SK-N-SH (cell line): Measurements from ENCODE around the gene ATP2A2. TPM values are rescaled to one million over a fixed set of nuclear protein-coding genes. Genes with fewer than 3 reads are reported as not detected.

ENCODE experiments used
- CTCF ChIA-PET: fragments of 300-600, 350-600 bp; formaldehyde crosslinking; extraction: SDS; loops from one replicate; lab custom pipeline; 2021; lab: Yijun Ruan, JAX
- POLR2A ChIA-PET: fragments of 350-600 bp; sonication (Branson Sonifier 250); formaldehyde crosslinking; extraction: SDS; loops from one replicate; lab custom pipeline; 2020; ENCODE audit warnings: antibody characterized with exemption, inconsistent platforms; lab: Yijun Ruan, JAX
- DNase-seq: peaks from one replicate; pipeline ENCODE4 v3.0.0; 2012
- H2AFZ ChIP-seq: fragments of 200-600 bp; sonication (generic); 2 replicates; pipeline ENCODE4 v1.8.1; 2016; ENCODE audit warnings: antibody characterized with exemption, mild to moderate bottlenecking, low read depth
- H3F3A ChIP-seq: fragments of 200-600 bp; sonication (generic); replicated peaks from 2 replicates; pipeline ENCODE3; 2016; ENCODE audit warnings: antibody characterized with exemption, mild to moderate bottlenecking; ENCODE audit not compliant: insufficient read depth
- H3K27ac ChIP-seq, 2 experiments: fragments of 200-500 bp in 1 of 2; fragments of 200-600 bp in 1 of 2; sonication (Bioruptor generic) in 1 of 2; sonication (generic), shearing (Covaris generic) in 1 of 2; 2 replicates each; pipeline versions ENCODE4 v1.5.1 to v1.6.1; 2014 to 2016; ENCODE audit warnings: low read depth in 2 of 2, inconsistent platforms in 1 of 2, low read length in 1 of 2, mild to moderate bottlenecking in 1 of 2, mixed read lengths in 1 of 2
- H3K27me3 ChIP-seq: fragments of 200-600 bp; sonication (generic), shearing (Covaris generic); 2 replicates; pipeline ENCODE4 v1.6.1; 2016; ENCODE audit warnings: mixed run types; ENCODE audit not compliant: insufficient read depth
- H3K36me3 ChIP-seq, 2 experiments: fragments of 200-500 bp in 1 of 2; fragments of 200-600 bp in 1 of 2; sonication (Bioruptor generic) in 1 of 2; sonication (generic) in 1 of 2; replicated peaks in 1 of 2; 2 replicates each; pipeline versions ENCODE3 to v1.5.1; 2014 to 2016; ENCODE audit warnings: low read length in 1 of 2, mild to moderate bottlenecking in 1 of 2; ENCODE audit not compliant: insufficient read depth in 2 of 2, control insufficient read depth in 1 of 2
- H3K4me1 ChIP-seq, 2 experiments: fragments of 200-500 bp in 1 of 2; fragments of 200-600 bp in 1 of 2; sonication (Bioruptor generic) in 1 of 2; sonication (generic), shearing (Covaris generic) in 1 of 2; 2 replicates each; pipeline versions ENCODE4 v1.5.1 to v1.6.1; 2014 to 2016; ENCODE audit warnings: low read depth in 1 of 2, low read length in 1 of 2, mixed run types in 1 of 2; ENCODE audit not compliant: insufficient read depth in 2 of 2, control insufficient read depth in 1 of 2
- H3K4me2 ChIP-seq: fragments of 200-600 bp; sonication (generic), shearing (Covaris generic); 2 replicates; pipeline ENCODE4 v1.6.1; 2017; ENCODE audit warnings: mixed run types
- H3K4me3 ChIP-seq, 2 experiments: fragments of 200-500 bp in 1 of 2; fragments of 200-600 bp in 1 of 2; sonication (Bioruptor generic) in 1 of 2; sonication (generic), shearing (Covaris generic) in 1 of 2; 2 replicates each; pipeline versions ENCODE4 v1.5.1 to v1.8.1; 2014 to 2016; ENCODE audit warnings: low read depth in 2 of 2, inconsistent platforms in 1 of 2, low read length in 1 of 2, mild to moderate bottlenecking in 1 of 2, mixed read lengths in 1 of 2, moderate library complexity in 1 of 2
- H3K79me2 ChIP-seq: fragments of 200-600 bp; sonication (generic); 2 replicates; pipeline ENCODE4 v1.8.1; 2017; ENCODE audit warnings: mild to moderate bottlenecking; ENCODE audit not compliant: insufficient read depth
- H3K9ac ChIP-seq: fragments of 200-600 bp; sonication (generic); 2 replicates; pipeline ENCODE4 v1.6.1; 2017; ENCODE audit warnings: mixed run types
- H3K9me2 ChIP-seq: fragments of 200-600 bp; sonication (generic); 2 replicates; pipeline ENCODE4 v1.6.1; 2017; ENCODE audit warnings: mixed run types
- H3K9me3 ChIP-seq: fragments of 200-600 bp; sonication (generic); 2 replicates; pipeline ENCODE4 v1.6.1; 2017; ENCODE audit warnings: mixed run types, mild to moderate bottlenecking, moderate library complexity
- H4K20me1 ChIP-seq: fragments of 200-600 bp; sonication (generic); 2 replicates; pipeline ENCODE4 v1.6.1; 2017; ENCODE audit warnings: mild to moderate bottlenecking, mixed run types; ENCODE audit not compliant: insufficient read depth
- EP300 ChIP-seq, 2 experiments: IDR thresholded peaks; 2 replicates each; pipeline versions ENCODE4 v1.4.0 to v1.6.1; 2012; ENCODE audit warnings: borderline replicate concordance in 1 of 2, low read depth in 1 of 2, low read length in 1 of 2
- FOSL2 ChIP-seq: IDR thresholded peaks from 2 replicates; pipeline ENCODE4 v1.4.0; 2012; ENCODE audit warnings: low read depth, mild to moderate bottlenecking, moderate library complexity, borderline replicate concordance
- JUND ChIP-seq: IDR thresholded peaks from 2 replicates; pipeline ENCODE4 v1.4.0; 2012
- MAX ChIP-seq: IDR thresholded peaks from 2 replicates; pipeline ENCODE4 v1.4.0; 2012; ENCODE audit warnings: low read depth
- MEF2A ChIP-seq: IDR thresholded peaks from 2 replicates; pipeline ENCODE4 v1.4.0; 2012; ENCODE audit warnings: low read depth, borderline replicate concordance
- MXI1 ChIP-seq: IDR thresholded peaks from 2 replicates; pipeline ENCODE4 v1.6.1; 2012; ENCODE audit warnings: mild to moderate bottlenecking, low read depth, low read length, improper control_type of control experiment
- NFIC ChIP-seq: IDR thresholded peaks from 2 replicates; pipeline ENCODE4 v1.4.0; 2012; ENCODE audit warnings: borderline replicate concordance
- PBX3 ChIP-seq: IDR thresholded peaks from 2 replicates; pipeline ENCODE4; 2012
- RCOR1 ChIP-seq: fragments of 150-350 bp; IDR thresholded peaks from 2 replicates; pipeline ENCODE4 v1.6.1; 2017; ENCODE audit warnings: antibody characterized with exemption, low read length
- REST ChIP-seq: IDR thresholded peaks from 2 replicates; pipeline ENCODE4 v1.6.1; 2012; ENCODE audit warnings: mild to moderate bottlenecking, low read depth, low read length, moderate library complexity
- TCF12 ChIP-seq: IDR thresholded peaks from 2 replicates; pipeline ENCODE4 v1.4.0; 2012
- TEAD4 ChIP-seq: IDR thresholded peaks from 2 replicates; pipeline ENCODE4 v1.4.0; 2012; ENCODE audit warnings: mild to moderate bottlenecking, borderline replicate concordance; ENCODE audit not compliant: insufficient read depth
- WGBS: methylation state at CpG from one replicate; pipeline ENCODE4 v1.1.6; 2017; ENCODE audit warnings: low lambda C conversion rate; 5-methylcytosine and 5-hydroxymethylcytosine counted together
- polyA plus RNA-seq, 3 experiments: library from polyadenylated mRNA; depleted of rRNA; stranded (reverse); fragments of >200 nt; gene quantifications; 2 replicates each; pipeline ENCODE4 v1.2.3, GENCODE V29; 2012

The ATP2A2 gene
- polyA plus RNA-seq, 1 of the 3 experiments (the other 2 are of a cell fraction) = 120 TPM

DNA sequence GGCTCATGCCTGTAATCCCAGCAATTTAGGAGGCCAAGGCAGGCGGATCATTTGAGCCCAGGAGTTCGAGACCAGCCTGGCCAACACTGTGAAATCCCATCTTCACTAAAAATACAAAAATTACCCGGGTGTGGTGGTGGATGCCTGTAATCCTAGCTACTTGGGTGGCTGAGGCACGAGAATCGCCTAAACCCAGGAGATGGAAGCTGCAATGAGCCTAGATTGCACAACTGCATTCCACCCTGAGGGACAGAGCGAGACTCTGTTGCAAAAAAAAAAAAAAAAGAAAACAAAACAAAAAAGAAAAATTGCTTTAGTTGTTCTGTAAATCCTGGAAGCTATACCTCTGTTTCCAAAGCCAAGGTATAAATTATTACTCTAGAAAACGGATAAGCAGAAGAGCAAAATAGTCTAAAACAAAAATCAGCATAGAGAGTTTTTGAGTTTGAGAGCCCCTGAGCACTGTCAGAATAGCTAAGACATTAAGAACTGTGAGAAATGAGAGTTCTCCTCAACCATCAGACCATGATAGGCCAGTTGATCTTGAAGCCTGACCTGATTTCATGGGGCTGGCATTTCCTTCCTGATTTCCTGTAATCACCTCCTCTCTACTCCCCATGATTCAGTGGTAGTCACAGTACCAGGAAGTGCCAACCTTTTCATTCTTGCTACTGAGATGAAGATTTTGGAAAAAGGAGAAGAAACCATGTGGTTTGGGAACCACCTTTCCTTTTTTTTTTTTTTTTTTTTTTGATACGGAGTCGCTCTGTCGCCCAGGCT, 31.7 kb downstream of the ATP2A2 start (continued):
- no peak for TF ChIP-seq MXI1

DNA sequence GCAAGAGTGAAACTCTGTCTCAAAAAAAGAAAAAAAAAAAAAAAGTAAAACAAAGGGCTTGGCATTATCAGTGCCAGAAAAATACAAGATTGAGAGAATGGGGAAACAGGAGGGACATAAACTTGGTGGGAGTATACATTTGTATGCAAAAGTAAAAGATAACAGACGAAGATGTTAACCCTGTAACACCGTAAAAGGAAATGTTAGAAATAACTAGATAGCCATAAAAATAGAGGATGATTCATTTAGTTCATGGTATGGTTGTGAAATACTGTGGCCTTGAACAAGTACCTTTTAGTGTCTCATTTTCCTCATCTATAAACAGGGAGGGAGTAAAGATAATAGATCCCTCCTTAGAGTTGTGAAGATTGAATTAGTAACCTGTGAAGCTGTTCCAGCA, 33.3 kb downstream of the ATP2A2 start:
- Histone ChIP-seq H3K4me2 (peak overlapping the region; percentile 42; the same call in 1 of the 2 replicates), H3K9ac (no peak overlapping the region), H2AFZ (no peak overlapping the region), H3K9me3 (no peaks in the 10 kb centered on the region), H3K79me2 (peaks cover 94% of the 10 kb centered on the region), H3K9me2 (no peaks in the 10 kb centered on the region), H3K4me3 (no peak overlapping the region), H3K27ac (peak overlapping the region in 1 of 2 experiments; percentile 97; a peak in 2 of 4 replicates), H3F3A (peaks cover 74% of the 10 kb centered on the region), H3K36me3 (peaks cover 2 to 27% of the 10 kb centered on the region in 2 experiments), H4K20me1 (peaks cover 5% of the 10 kb centered on the region), H3K27me3 (no peaks in the 10 kb centered on the region), H3K4me1 (peaks cover 0 to 64% of the 10 kb centered on the region in 2 experiments; a peak in 3 of 4 replicates)
- WGBS = 17% methylated on average over 2 of the region's 2 CpGs
- TF ChIP-seq MEF2A = peak; percentile 62; the same call in 1 of the 2 replicates
- no peak for TF ChIP-seq REST
- ChIA-PET POLR2A (no interaction called here), CTCF (no interaction called here)
- DNase-seq = no peak

- Histone ChIP-seq H3K27ac (peak overlapping the region in 1 of 2 experiments; percentile 97; a peak in 2 of 4 replicates), H4K20me1 (peaks cover 11% of the 10 kb centered on the region), H3K27me3 (no peaks in the 10 kb centered on the region), H3F3A (peaks cover 62% of the 10 kb centered on the region), H3K4me3 (no peak overlapping the region), H3K4me2 (peak overlapping the region; percentile 50)
- DNase-seq = no peak
- ChIA-PET POLR2A (no interaction called here), CTCF (interaction anchor here (1.5 to 2.2 kb wide), 2 partner anchors 15 to 92 kb away, joined by 4 to 6 read pairs; no protein-coding TSS in a partner anchor)
- TF ChIP-seq JUND (peak; percentile 44), RCOR1 (no peak), TCF12 (peak; percentile 59), TEAD4 (0 out of 2 replicates have a peak, but pooled peaks have one; percentile 47), FOSL2 (peak; percentile 51; the same call in 1 of the 2 replicates), MAX (no peak), NFIC (peak; percentile 21; the same call in 1 of the 2 replicates), PBX3 (peak; percentile 51), EP300 (IDR thresholded peaks at IDR 0.05; ENCODE audit: borderline replicate concordance in 1 of 2, low read depth in 1 of 2, low read length in 1 of 2) (peak in 1 of 2 experiments; percentile 15; a peak in 1 of 4 replicates)
- TF ChIP-seq, all 33 proteins: peak for 7
- H2AFZ ChIP-seq = no peak overlapping the region
- H3K36me3 ChIP-seq = peaks cover 2 to 24% of the 10 kb centered on the region in 2 experiments
- 16% methylated on average over 4 of the region's 4 CpGs for WGBS
- peak overlapping the region; percentile 69 for H3K9ac ChIP-seq
- peaks cover 0 to 51% of the 10 kb centered on the region in 2 experiments; a peak in 3 of 4 replicates for H3K4me1 ChIP-seq
- no peaks in the 10 kb centered on the region for H3K9me3 ChIP-seq
- H3K9me2 ChIP-seq = no peaks in the 10 kb centered on the region
- H3K79me2 ChIP-seq = peaks cover 94% of the 10 kb centered on the region
Measured at GRCh38 chr12:110316861-110317260, 35.8 kb downstream of the ATP2A2 start.
